IMR-90 (cell line): Measurements from ENCODE around the gene SRBD1.

Source experiments
- CEBPB ChIP-seq: IDR thresholded peaks from 2 replicates; pipeline ENCODE4 v1.6.1; 2012; ENCODE audit warnings: low read depth, low read length, improper control_type of control experiment
- FOS ChIP-seq: fragments of 150-350 bp; IDR thresholded peaks from 2 replicates; pipeline ENCODE4 v1.6.1; 2016; ENCODE audit warnings: low read depth, low read length
- MAFK ChIP-seq: IDR thresholded peaks from 2 replicates; pipeline ENCODE4 v1.6.1; 2012; ENCODE audit warnings: low read depth, low read length, improper control_type of control experiment
- MAZ ChIP-seq: IDR thresholded peaks from 2 replicates; pipeline ENCODE4 v1.6.1; 2012; ENCODE audit warnings: low read depth, mild to moderate bottlenecking, low read length, improper control_type of control experiment, moderate library complexity, borderline replicate concordance
- NFE2L2 ChIP-seq: fragments of 150-350 bp; IDR thresholded peaks from 2 replicates; pipeline ENCODE4 v1.6.1; 2016; ENCODE audit warnings: low read depth, mild to moderate bottlenecking, low read length
- POLR2A ChIP-seq: IDR thresholded peaks from 2 replicates; pipeline ENCODE4 v1.6.1; 2012; ENCODE audit warnings: mild to moderate bottlenecking, low read depth, low read length
- RAD21 ChIP-seq: IDR thresholded peaks from 2 replicates; pipeline ENCODE4 v1.6.1; 2012; ENCODE audit warnings: low read length, improper control_type of control experiment
- TF ChIP-seq, protein P1 (sequence below): conservative IDR thresholded peaks from 2 replicates; pipeline ENCODE4 v1.5.1; 2012; ENCODE audit warnings: mild to moderate bottlenecking, low read depth, low read length, improper control_type of control experiment

GRCh38 chr2:45568935-45569334 lies 42.1 kb downstream of the SRBD1 start:
- no peak for TF ChIP-seq RAD21
- no peak for TF ChIP-seq MAZ
- TF ChIP-seq MAFK, result no peak
- TF ChIP-seq, protein P1, sequence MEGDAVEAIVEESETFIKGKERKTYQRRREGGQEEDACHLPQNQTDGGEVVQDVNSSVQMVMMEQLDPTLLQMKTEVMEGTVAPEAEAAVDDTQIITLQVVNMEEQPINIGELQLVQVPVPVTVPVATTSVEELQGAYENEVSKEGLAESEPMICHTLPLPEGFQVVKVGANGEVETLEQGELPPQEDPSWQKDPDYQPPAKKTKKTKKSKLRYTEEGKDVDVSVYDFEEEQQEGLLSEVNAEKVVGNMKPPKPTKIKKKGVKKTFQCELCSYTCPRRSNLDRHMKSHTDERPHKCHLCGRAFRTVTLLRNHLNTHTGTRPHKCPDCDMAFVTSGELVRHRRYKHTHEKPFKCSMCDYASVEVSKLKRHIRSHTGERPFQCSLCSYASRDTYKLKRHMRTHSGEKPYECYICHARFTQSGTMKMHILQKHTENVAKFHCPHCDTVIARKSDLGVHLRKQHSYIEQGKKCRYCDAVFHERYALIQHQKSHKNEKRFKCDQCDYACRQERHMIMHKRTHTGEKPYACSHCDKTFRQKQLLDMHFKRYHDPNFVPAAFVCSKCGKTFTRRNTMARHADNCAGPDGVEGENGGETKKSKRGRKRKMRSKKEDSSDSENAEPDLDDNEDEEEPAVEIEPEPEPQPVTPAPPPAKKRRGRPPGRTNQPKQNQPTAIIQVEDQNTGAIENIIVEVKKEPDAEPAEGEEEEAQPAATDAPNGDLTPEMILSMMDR, result no peak
- TF ChIP-seq CEBPB, result no peak
- no peak for TF ChIP-seq FOS
- TF ChIP-seq POLR2A, result no peak
- TF ChIP-seq NFE2L2, result no peak
